Keratinocyte (primary cell): ENCODE measurements around the gene CAPN14. TPM values are rescaled to one million over a fixed set of nuclear protein-coding genes. Genes with fewer than 3 reads are reported as not detected.

Experiments
- DNase-seq: peaks from one replicate; pipeline ENCODE4 v3.0.0-alpha.2; 2011; ENCODE audit warnings: low read depth, missing footprints, low spot score
- FAIRE-seq: peaks from 2 replicates; lab custom pipeline; 2011; peaks lifted over from hg19 to GRCh38; lab: Jason Lieb, UNC
- H2AFZ ChIP-seq: 2 replicates; pipeline ENCODE4 v1.6.0; 2012; ENCODE audit warnings: low read length, control low read depth, inconsistent platforms; ENCODE audit not compliant: control insufficient read depth
- H3K27ac ChIP-seq: 2 replicates; pipeline ENCODE4 v1.5.1; 2011; ENCODE audit warnings: low read length; ENCODE audit not compliant: control insufficient read depth, insufficient read depth
- H3K27me3 ChIP-seq: 3 replicates; pipeline ENCODE4 v1.6.0; 2011; ENCODE audit warnings: low read length; ENCODE audit not compliant: control insufficient read depth, insufficient read depth; ENCODE audit errors: extremely low read depth
- H3K36me3 ChIP-seq, 2 experiments: 2 replicates in 1 of 2; 3 replicates in 1 of 2; pipeline ENCODE4 v1.5.1; 2011; ENCODE audit warnings: low read length in 2 of 2, mild to moderate bottlenecking in 1 of 2; ENCODE audit not compliant: control insufficient read depth in 2 of 2, insufficient read depth in 2 of 2; ENCODE audit errors: extremely low read depth in 1 of 2
- H3K4me1 ChIP-seq: 3 replicates; pipeline ENCODE4 v1.5.1; 2011; ENCODE audit warnings: low read length; ENCODE audit not compliant: control insufficient read depth, insufficient read depth; ENCODE audit errors: extremely low read depth
- H3K4me2 ChIP-seq: 3 replicates; pipeline ENCODE4 v1.6.0; 2011; ENCODE audit warnings: low read depth, low read length; ENCODE audit not compliant: control insufficient read depth, insufficient read depth; ENCODE audit errors: extremely low read depth
- H3K4me3 ChIP-seq, 3 experiments: fragments of 200-600 bp in 1 of 3; sonication (generic) in 1 of 3; 2 replicates in 2 of 3; 3 replicates in 1 of 3; pipeline ENCODE4 v1.5.1; 2011 to 2016; ENCODE audit warnings: low read length in 3 of 3, mild to moderate bottlenecking in 3 of 3, control low read depth in 2 of 3, inconsistent platforms in 1 of 3, low read depth in 1 of 3, mixed read lengths in 1 of 3, mixed run types in 1 of 3, moderate library complexity in 1 of 3; ENCODE audit not compliant: control insufficient read depth in 2 of 3, insufficient read depth in 2 of 3; ENCODE audit errors: extremely low read depth in 1 of 3
- H3K79me2 ChIP-seq: 2 replicates; pipeline ENCODE4 v1.6.0; 2012; ENCODE audit warnings: low read length; ENCODE audit not compliant: control insufficient read depth, insufficient read depth
- H3K9ac ChIP-seq: 3 replicates; pipeline ENCODE4 v1.6.0; 2011; ENCODE audit warnings: low read length; ENCODE audit not compliant: control insufficient read depth, insufficient read depth; ENCODE audit errors: extremely low read depth
- H3K9me1 ChIP-seq: 3 replicates; pipeline ENCODE4 v1.6.0; 2011; ENCODE audit warnings: low read length; ENCODE audit not compliant: control insufficient read depth, insufficient read depth; ENCODE audit errors: extremely low read depth
- H3K9me3 ChIP-seq: 2 replicates; pipeline ENCODE4 v1.5.1; 2012; ENCODE audit warnings: low read depth, low read length; ENCODE audit not compliant: control insufficient read depth
- H4K20me1 ChIP-seq: 3 replicates; pipeline ENCODE4 v1.6.0; 2011; ENCODE audit warnings: low read length; ENCODE audit not compliant: control insufficient read depth, insufficient read depth; ENCODE audit errors: extremely low read depth
- EZH2 ChIP-seq: IDR thresholded peaks from one replicate; pipeline ENCODE4 v1.6.1; 2012; ENCODE audit warnings: inconsistent platforms, mild to moderate bottlenecking, low read length, moderate library complexity
- dilution Hi-C: fragments of 300-500 bp; cut with MboI; formaldehyde crosslinking; loops from one replicate; pipeline ENCODE4 v1.7.0; 2020; ENCODE audit warnings: low sequenced_read_pairs; ENCODE audit not compliant: extremely low pct_ligation_motif_present
- polyA plus RNA-seq, 5 experiments: library from polyadenylated mRNA; depleted of rRNA in 3 of 5; stranded (reverse) in 3 of 5; stranded (forward) in 1 of 5; unstranded in 1 of 5; fragments of >200 nt; gene quantifications; 1 replicate in 1 of 5; 2 replicates in 3 of 5; 3 replicates in 1 of 5; pipeline versions ENCODE4 v1.2.1 to v1.2.3, GENCODE V29; 2011 to 2012; ENCODE audit warnings: missing spikeins in 2 of 5, low read depth in 1 of 5, low replicate concordance in 1 of 5
- TF ChIP-seq, protein P1 (sequence below), 3 experiments: IDR thresholded peaks in 1 of 3; conservative IDR thresholded peaks in 1 of 3; optimal IDR thresholded peaks in 1 of 3; 2 replicates in 2 of 3; 3 replicates in 1 of 3; pipeline versions ENCODE3 to v1.5.1; 2011; ENCODE audit warnings: low read length in 3 of 3, mild to moderate bottlenecking in 3 of 3, moderate library complexity in 2 of 3, control low read depth in 1 of 3, inconsistent platforms in 1 of 3; ENCODE audit not compliant: insufficient read depth in 2 of 3; ENCODE audit errors: extremely low read depth in 1 of 3

CAPN14 gene
- polyA plus RNA-seq, 1 donor (not counting 4 experiments of a cell fraction or from before 2014, with no cell fraction given): 1.1 TPM

DNA sequence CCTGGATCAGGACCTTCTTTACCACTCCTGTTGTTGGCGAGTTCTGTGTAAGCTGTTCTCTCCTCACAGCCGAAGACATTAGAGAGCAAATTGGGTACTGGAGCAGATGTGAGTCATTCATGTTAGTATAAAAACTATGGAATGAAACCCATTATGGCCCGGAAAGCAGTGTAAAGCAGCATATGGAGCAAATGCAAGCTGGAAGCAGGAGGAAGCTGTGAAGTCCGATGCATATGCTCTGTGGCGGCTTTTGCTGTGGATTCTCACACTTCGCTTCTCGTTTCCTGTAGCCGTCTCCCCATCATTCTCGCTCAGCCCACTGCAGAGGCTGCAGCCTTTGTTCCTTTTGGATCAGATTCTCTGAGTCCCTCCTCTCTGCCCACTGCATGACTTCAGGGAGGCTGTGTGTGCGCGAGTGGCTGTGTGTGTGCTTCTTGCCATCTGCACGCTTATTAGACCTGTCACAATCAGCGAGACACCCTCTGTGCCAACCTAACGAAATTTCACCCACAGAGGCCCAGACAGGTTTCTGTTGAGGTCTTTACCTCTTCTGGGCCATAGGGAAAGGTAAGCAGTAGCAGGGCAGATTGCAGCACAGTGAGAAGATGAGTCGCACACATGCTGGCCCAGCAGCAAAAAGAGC, 75.8 kb downstream of the CAPN14 start:
- H3K4me2 ChIP-seq: no peak overlapping the region
- dilution Hi-C loops: no loop called here
- H3K79me2 ChIP-seq: peaks cover 2% of the 10 kb centered on the region
- H3K9me3 ChIP-seq: no peaks in the 10 kb centered on the region
- H3K4me1 ChIP-seq: peaks cover 3% of the 10 kb centered on the region
- H3K27ac ChIP-seq: no peak overlapping the region
- no peak overlapping the region for H3K4me3 ChIP-seq
- TF ChIP-seq, protein P1, sequence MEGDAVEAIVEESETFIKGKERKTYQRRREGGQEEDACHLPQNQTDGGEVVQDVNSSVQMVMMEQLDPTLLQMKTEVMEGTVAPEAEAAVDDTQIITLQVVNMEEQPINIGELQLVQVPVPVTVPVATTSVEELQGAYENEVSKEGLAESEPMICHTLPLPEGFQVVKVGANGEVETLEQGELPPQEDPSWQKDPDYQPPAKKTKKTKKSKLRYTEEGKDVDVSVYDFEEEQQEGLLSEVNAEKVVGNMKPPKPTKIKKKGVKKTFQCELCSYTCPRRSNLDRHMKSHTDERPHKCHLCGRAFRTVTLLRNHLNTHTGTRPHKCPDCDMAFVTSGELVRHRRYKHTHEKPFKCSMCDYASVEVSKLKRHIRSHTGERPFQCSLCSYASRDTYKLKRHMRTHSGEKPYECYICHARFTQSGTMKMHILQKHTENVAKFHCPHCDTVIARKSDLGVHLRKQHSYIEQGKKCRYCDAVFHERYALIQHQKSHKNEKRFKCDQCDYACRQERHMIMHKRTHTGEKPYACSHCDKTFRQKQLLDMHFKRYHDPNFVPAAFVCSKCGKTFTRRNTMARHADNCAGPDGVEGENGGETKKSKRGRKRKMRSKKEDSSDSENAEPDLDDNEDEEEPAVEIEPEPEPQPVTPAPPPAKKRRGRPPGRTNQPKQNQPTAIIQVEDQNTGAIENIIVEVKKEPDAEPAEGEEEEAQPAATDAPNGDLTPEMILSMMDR (optimal IDR thresholded peaks at IDR 0.05 in 1 of 3, IDR thresholded peaks at IDR 0.05 in 1 of 3, conservative IDR thresholded peaks at IDR 0.05 in 1 of 3; ENCODE audit: extremely low read depth in 1 of 3, insufficient read depth in 2 of 3, low read length in 3 of 3): no peak
- no peak for TF ChIP-seq EZH2
- no peaks in the 10 kb centered on the region for H3K36me3 ChIP-seq
- no peak overlapping the region for H2AFZ ChIP-seq
- H3K27me3 ChIP-seq: no peaks in the 10 kb centered on the region
- H3K9me1 ChIP-seq: no peaks in the 10 kb centered on the region
- no peak overlapping the region for H3K9ac ChIP-seq
- FAIRE-seq (no peak), DNase-seq (no peak)
- no peaks in the 10 kb centered on the region for H4K20me1 ChIP-seq

DNA sequence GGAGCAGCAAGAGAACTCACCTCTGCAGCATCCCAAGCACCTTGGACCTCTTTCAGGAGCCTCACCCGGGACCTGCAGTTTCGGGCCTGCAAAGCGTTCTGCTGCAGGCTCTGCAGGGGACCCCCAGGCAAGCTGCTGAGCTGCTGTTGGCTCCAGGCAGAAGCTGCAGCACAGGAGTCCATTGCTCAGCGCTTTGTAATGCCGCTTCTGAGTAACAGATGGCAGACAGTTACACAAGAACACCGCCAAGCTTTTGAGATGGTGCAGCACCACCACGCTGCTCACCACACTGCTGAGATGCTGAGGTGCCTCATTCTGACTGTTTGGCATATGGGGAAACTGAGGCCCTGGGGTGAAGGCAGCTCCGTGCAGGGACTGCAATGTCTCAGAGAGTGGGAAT, 77.2 kb downstream of the CAPN14 start:
- no peak overlapping the region for H3K9ac ChIP-seq
- no peak for TF ChIP-seq EZH2
- TF ChIP-seq, protein P1 (optimal IDR thresholded peaks at IDR 0.05 in 1 of 3, IDR thresholded peaks at IDR 0.05 in 1 of 3, conservative IDR thresholded peaks at IDR 0.05 in 1 of 3; ENCODE audit: extremely low read depth in 1 of 3, insufficient read depth in 2 of 3, low read length in 3 of 3): no peak
- H3K36me3 ChIP-seq: no peaks in the 10 kb centered on the region
- H3K27me3 ChIP-seq: no peaks in the 10 kb centered on the region
- H3K4me2 ChIP-seq: no peak overlapping the region
- H3K4me3 ChIP-seq: no peak overlapping the region
- H3K4me1 ChIP-seq: peaks cover 10% of the 10 kb centered on the region
- no peak overlapping the region for H2AFZ ChIP-seq
- no peaks in the 10 kb centered on the region for H4K20me1 ChIP-seq
- no peak overlapping the region for H3K27ac ChIP-seq
- no peaks in the 10 kb centered on the region for H3K9me3 ChIP-seq
- dilution Hi-C loops: no loop called here
- no peaks in the 10 kb centered on the region for H3K9me1 ChIP-seq
- FAIRE-seq: no peak
- no peak for DNase-seq
- peaks cover 9% of the 10 kb centered on the region for H3K79me2 ChIP-seq
